ENCODE measurements around the gene GSTCD. TPM values are rescaled to one million over a fixed set of nuclear protein-coding genes. Genes with fewer than 3 reads are reported as not detected.

GSTCD gene
- total RNA-seq, 4 donors from 2014 or later: 9.6 to 19.5 (median 10.6) TPM

GRCh38 chr4:105808030-105808749 is 99.6 kb downstream of the GSTCD start:
- Histone ChIP-seq H3K4me3 (peak overlapping the region in 3 of 4 donors; percentile 11 to 48 (median 18)), H3K27ac (peak overlapping the region in 2 of 4 donors; percentile 30 to 44), H3K27me3 (no peaks in the 10 kb centered on the region), H3K36me3 (no peaks in the 10 kb centered on the region), H3K9me3 (no peaks in the 10 kb centered on the region), H3K4me1 (no peaks in the 10 kb centered on the region)
- TF ChIP-seq POLR2A (IDR thresholded peaks at IDR 0.05): no peak
- TF ChIP-seq CTCF (IDR thresholded peaks at IDR 0.05): no peak
- no peak for DNase-seq
- intact Hi-C loops (cut with DNase I): no loop called here
- WGBS, 2 donors: 22 to 36% methylated on average over 3 of the region's 3 CpGs

- no peak for DNase-seq
- TF ChIP-seq POLR2A (IDR thresholded peaks at IDR 0.05) (no peak), CTCF (IDR thresholded peaks at IDR 0.05) (no peak)
- peak overlapping the region in 3 of 4 donors; percentile 11 to 48 (median 18) for H3K4me3 ChIP-seq
These were observed 100.1 kb downstream of the GSTCD start for GRCh38 chr4:105808750-105809041.

GRCh38 chr4:105815701-105816100 is 107.1 kb downstream of the GSTCD start:
- WGBS, 2 donors: 71 to 89% methylated on average over 1 of the region's 1 CpG
- intact Hi-C loops (cut with DNase I): no loop called here
- no peaks in the 10 kb centered on the region for H3K9me3 ChIP-seq
- no peaks in the 10 kb centered on the region for H3K36me3 ChIP-seq
- DNase-seq: no peak
- no peaks in the 10 kb centered on the region for H3K4me1 ChIP-seq
- TF ChIP-seq CTCF (IDR thresholded peaks at IDR 0.05): no peak
- TF ChIP-seq POLR2A (IDR thresholded peaks at IDR 0.05): no peak
- H3K27ac ChIP-seq: no peak overlapping the region
- no peak overlapping the region for H3K4me3 ChIP-seq
- H3K27me3 ChIP-seq: no peaks in the 10 kb centered on the region

More at GRCh38 chr4:105808750-105809041, 100.1 kb downstream of the GSTCD start:
- intact Hi-C loops (cut with DNase I): no loop called here
- peak overlapping the region in 1 of 4 donors; percentile 30 for H3K27ac ChIP-seq
- no peaks in the 10 kb centered on the region for H3K27me3 ChIP-seq
- 50% methylated on average over 3 of the region's 3 CpGs for WGBS, 2 donors
- H3K9me3 ChIP-seq: no peaks in the 10 kb centered on the region
- H3K4me1 ChIP-seq: no peaks in the 10 kb centered on the region
- H3K36me3 ChIP-seq: no peaks in the 10 kb centered on the region

GRCh38 chr4:105822061-105822460 is 113.5 kb downstream of the GSTCD start:
- Histone ChIP-seq H3K4me3 (no peak overlapping the region), H3K9me3 (no peaks in the 10 kb centered on the region), H3K27ac (no peak overlapping the region), H3K4me1 (no peaks in the 10 kb centered on the region), H3K27me3 (no peaks in the 10 kb centered on the region), H3K36me3 (peaks cover 0 to 4% (median 0%) of the 10 kb centered on the region in 3 donors)
- no peak for DNase-seq
- intact Hi-C loops (cut with DNase I): no loop called here
- no peak for TF ChIP-seq CTCF (IDR thresholded peaks at IDR 0.05)
- TF ChIP-seq POLR2A (IDR thresholded peaks at IDR 0.05): no peak

GRCh38 chr4:105828074-105828473 is 119.5 kb downstream of the GSTCD start:
- Histone ChIP-seq H3K27me3 (no peaks in the 10 kb centered on the region), H3K4me3 (no peak overlapping the region), H3K9me3 (no peaks in the 10 kb centered on the region), H3K27ac (no peak overlapping the region), H3K4me1 (no peaks in the 10 kb centered on the region), H3K36me3 (peaks cover 0 to 4% (median 0%) of the 10 kb centered on the region in 3 donors)
- TF ChIP-seq POLR2A (IDR thresholded peaks at IDR 0.05) (no peak), CTCF (IDR thresholded peaks at IDR 0.05) (no peak)
- 98 to 100% methylated on average over 2 of the region's 2 CpGs for WGBS, 2 donors
- intact Hi-C loops (cut with DNase I): no loop called here
- DNase-seq: no peak
